ENCODE results near the gene MYO5A.

GRCh38 chr15:52438047-52438446 is 90.6 kb downstream of the MYO5A start:
- TF ChIP-seq EP300 (IDR thresholded peaks at IDR 0.05) (no peak), POLR2A (IDR thresholded peaks at IDR 0.05) (no peak)
- TF ChIP-seq, protein P1, sequence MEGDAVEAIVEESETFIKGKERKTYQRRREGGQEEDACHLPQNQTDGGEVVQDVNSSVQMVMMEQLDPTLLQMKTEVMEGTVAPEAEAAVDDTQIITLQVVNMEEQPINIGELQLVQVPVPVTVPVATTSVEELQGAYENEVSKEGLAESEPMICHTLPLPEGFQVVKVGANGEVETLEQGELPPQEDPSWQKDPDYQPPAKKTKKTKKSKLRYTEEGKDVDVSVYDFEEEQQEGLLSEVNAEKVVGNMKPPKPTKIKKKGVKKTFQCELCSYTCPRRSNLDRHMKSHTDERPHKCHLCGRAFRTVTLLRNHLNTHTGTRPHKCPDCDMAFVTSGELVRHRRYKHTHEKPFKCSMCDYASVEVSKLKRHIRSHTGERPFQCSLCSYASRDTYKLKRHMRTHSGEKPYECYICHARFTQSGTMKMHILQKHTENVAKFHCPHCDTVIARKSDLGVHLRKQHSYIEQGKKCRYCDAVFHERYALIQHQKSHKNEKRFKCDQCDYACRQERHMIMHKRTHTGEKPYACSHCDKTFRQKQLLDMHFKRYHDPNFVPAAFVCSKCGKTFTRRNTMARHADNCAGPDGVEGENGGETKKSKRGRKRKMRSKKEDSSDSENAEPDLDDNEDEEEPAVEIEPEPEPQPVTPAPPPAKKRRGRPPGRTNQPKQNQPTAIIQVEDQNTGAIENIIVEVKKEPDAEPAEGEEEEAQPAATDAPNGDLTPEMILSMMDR (IDR thresholded peaks at IDR 0.05): no peak
